Ishikawa (cell line): ENCODE data around the gene HMGCS2.

Source experiments
- CEBPB ChIP-seq: IDR thresholded peaks from 2 replicates; pipeline ENCODE4 v1.6.1; 2012
- CREB1 ChIP-seq: IDR thresholded peaks from 2 replicates; pipeline ENCODE4 v1.6.1; 2012; ENCODE audit warnings: low read depth
- EGR1 ChIP-seq: IDR thresholded peaks from 2 replicates; pipeline ENCODE4 v1.6.1; 2012
- EP300 ChIP-seq: IDR thresholded peaks from 2 replicates; pipeline ENCODE4 v1.6.1; 2012; ENCODE audit warnings: borderline replicate concordance
- FOXM1 ChIP-seq: IDR thresholded peaks from 2 replicates; pipeline ENCODE4 v1.6.1; 2012; ENCODE audit warnings: low read depth, borderline replicate concordance
- NFIC ChIP-seq: IDR thresholded peaks from 2 replicates; pipeline ENCODE4 v1.6.1; 2012
- RAD21 ChIP-seq: IDR thresholded peaks from 2 replicates; pipeline ENCODE4 v1.6.1; 2012; ENCODE audit warnings: low read depth
- TAF1 ChIP-seq: IDR thresholded peaks from 2 replicates; pipeline ENCODE4 v1.6.1; 2012; ENCODE audit warnings: low read depth, mild to moderate bottlenecking
- TEAD4 ChIP-seq: IDR thresholded peaks from 2 replicates; pipeline ENCODE4 v1.6.1; 2012
- YY1 ChIP-seq: IDR thresholded peaks from 2 replicates; pipeline ENCODE4 v1.6.1; 2012; ENCODE audit warnings: low read depth
- ZBTB7A ChIP-seq: IDR thresholded peaks from 2 replicates; pipeline ENCODE4 v1.6.1; 2012; ENCODE audit warnings: low read depth
- TF ChIP-seq, protein P1 (sequence below): IDR thresholded peaks from 2 replicates; pipeline ENCODE4 v1.6.1; 2012
- TF ChIP-seq, protein P2 (sequence below): IDR thresholded peaks from 2 replicates; pipeline ENCODE4 v1.6.1; 2012
- TF ChIP-seq, protein P3 (sequence below): IDR thresholded peaks from 2 replicates; pipeline ENCODE4 v1.6.1; 2012; ENCODE audit warnings: low read depth, mild to moderate bottlenecking

DNA sequence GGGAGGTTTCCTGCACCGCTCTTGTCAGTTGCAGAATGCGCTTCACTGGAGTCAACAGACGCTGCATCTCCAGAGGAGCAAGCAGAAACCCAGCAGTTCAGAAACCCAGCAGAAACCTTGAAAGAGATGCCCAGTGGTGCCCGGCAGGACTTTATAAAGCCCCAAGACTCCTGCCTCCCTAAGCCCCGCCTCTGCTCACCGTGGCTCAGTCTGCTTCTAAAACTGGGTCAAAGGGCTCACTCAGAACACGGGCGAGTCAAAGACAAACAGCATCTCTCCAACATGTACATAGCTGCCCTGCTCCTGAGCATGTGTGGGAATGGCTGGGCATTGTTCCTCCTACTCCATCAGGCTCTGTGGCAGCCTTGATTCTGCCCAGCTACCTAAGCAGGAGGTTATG is at the start of gene HMGCS2:
- TF ChIP-seq FOXM1: no peak
- no peak for TF ChIP-seq RAD21
- TF ChIP-seq TAF1: no peak
- TF ChIP-seq, protein P1, sequence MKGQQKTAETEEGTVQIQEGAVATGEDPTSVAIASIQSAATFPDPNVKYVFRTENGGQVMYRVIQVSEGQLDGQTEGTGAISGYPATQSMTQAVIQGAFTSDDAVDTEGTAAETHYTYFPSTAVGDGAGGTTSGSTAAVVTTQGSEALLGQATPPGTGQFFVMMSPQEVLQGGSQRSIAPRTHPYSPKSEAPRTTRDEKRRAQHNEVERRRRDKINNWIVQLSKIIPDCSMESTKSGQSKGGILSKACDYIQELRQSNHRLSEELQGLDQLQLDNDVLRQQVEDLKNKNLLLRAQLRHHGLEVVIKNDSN: no peak
- no peak for TF ChIP-seq EGR1
- no peak for TF ChIP-seq NFIC
- no peak for TF ChIP-seq CREB1
- no peak for TF ChIP-seq ZBTB7A
- TF ChIP-seq CEBPB: no peak
- TF ChIP-seq, protein P2, sequence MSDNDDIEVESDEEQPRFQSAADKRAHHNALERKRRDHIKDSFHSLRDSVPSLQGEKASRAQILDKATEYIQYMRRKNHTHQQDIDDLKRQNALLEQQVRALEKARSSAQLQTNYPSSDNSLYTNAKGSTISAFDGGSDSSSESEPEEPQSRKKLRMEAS: no peak
- TF ChIP-seq TEAD4: no peak
- no peak for TF ChIP-seq EP300
- TF ChIP-seq, protein P3, sequence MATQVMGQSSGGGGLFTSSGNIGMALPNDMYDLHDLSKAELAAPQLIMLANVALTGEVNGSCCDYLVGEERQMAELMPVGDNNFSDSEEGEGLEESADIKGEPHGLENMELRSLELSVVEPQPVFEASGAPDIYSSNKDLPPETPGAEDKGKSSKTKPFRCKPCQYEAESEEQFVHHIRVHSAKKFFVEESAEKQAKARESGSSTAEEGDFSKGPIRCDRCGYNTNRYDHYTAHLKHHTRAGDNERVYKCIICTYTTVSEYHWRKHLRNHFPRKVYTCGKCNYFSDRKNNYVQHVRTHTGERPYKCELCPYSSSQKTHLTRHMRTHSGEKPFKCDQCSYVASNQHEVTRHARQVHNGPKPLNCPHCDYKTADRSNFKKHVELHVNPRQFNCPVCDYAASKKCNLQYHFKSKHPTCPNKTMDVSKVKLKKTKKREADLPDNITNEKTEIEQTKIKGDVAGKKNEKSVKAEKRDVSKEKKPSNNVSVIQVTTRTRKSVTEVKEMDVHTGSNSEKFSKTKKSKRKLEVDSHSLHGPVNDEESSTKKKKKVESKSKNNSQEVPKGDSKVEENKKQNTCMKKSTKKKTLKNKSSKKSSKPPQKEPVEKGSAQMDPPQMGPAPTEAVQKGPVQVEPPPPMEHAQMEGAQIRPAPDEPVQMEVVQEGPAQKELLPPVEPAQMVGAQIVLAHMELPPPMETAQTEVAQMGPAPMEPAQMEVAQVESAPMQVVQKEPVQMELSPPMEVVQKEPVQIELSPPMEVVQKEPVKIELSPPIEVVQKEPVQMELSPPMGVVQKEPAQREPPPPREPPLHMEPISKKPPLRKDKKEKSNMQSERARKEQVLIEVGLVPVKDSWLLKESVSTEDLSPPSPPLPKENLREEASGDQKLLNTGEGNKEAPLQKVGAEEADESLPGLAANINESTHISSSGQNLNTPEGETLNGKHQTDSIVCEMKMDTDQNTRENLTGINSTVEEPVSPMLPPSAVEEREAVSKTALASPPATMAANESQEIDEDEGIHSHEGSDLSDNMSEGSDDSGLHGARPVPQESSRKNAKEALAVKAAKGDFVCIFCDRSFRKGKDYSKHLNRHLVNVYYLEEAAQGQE: no peak
- no peak for TF ChIP-seq YY1
